ENCODE measurements around the gene JPT1.

Gene JPT1

GRCh38 chr17:75086496-75087181 lies 67.7 kb downstream of the JPT1 start:
- peak overlapping the region; percentile 77 for H3K4me3 Mint-ChIP-seq
- H3K27me3 Mint-ChIP-seq, result peaks cover 13% of the 10 kb centered on the region
- CTCF ChIA-PET, result interaction anchor here (1.1 to 1.3 kb wide), 3 partner anchors 23 to 125 kb away, joined by 3 to 4 read pairs (median 3); partner anchors contain the start of gene ARMC7
- H3K36me3 Mint-ChIP-seq, result no peaks in the 10 kb centered on the region
- H3K9me3 Mint-ChIP-seq, result no peaks in the 10 kb centered on the region
- H3K27ac Mint-ChIP-seq, result peak overlapping the region; percentile 15
- no peak for DNase-seq
- H3K4me1 Mint-ChIP-seq, result peaks cover 51% of the 10 kb centered on the region

Measured in activated naive CD4-positive, alpha-beta T cell treated with anti-CD3 and anti-CD28 coated beads, Interleukin-2, amount 10 ng/mL, durations not matched to agents 7 days and 5 days (primary cell).